K562 (cell line): ENCODE results near the gene GSTM2. TPM values are rescaled to one million over a fixed set of nuclear protein-coding genes. Genes with fewer than 3 reads are reported as not detected.

Experiments
- ATAC-seq: fragments of 200-7000 bp; cut with Tn5 transposase; 3 replicates; pipeline ENCODE4 v1.9.1; 2020; ENCODE audit warnings: moderate library complexity
- BruUV-seq: library from RNA; stranded (reverse); fragments of 400-500 nt; replicated peaks from 2 replicates; lab custom pipeline; 2021; lab: Mats Ljungman, UMichigan
- CTCF ChIA-PET: fragments of 300-600 bp; formaldehyde crosslinking; extraction: SDS; loops from one replicate; lab custom pipeline; 2021; ENCODE audit warnings: low intra/inter-chr PET ratio; lab: Yijun Ruan, JAX
- POLR2A ChIA-PET: fragments of 300-600, 350-650 bp; sonication (Branson Sonifier 250); formaldehyde crosslinking; extraction: SDS; loops from one replicate; lab custom pipeline; 2021; ENCODE audit warnings: antibody characterized with exemption, inconsistent platforms; lab: Yijun Ruan, JAX
- DNase-seq, 4 experiments: peaks; one replicate each; pipeline versions ENCODE4 v3.0.0 to v3.0.0-alpha.2; 2011 to 2018; ENCODE audit warnings: low spot score in 3 of 4, mixed read lengths in 3 of 4; ENCODE audit errors: extremely low read depth in 1 of 4
- FAIRE-seq: peaks from 2 replicates; lab custom pipeline; 2011; peaks lifted over from hg19 to GRCh38; lab: Jason Lieb, UNC
- H2AFZ ChIP-seq: 2 replicates; pipeline ENCODE4 v1.6.0; 2011; ENCODE audit warnings: low read depth, low read length, control low read depth, inconsistent platforms
- H3K27ac ChIP-seq: fragments of 200-600 bp; 3 replicates; pipeline ENCODE4 v1.8.0; 2011; ENCODE audit warnings: low read depth, mild to moderate bottlenecking, control low read depth, inconsistent platforms, low read length, moderate library complexity, mixed read lengths; ENCODE audit errors: extremely low read depth
- H3K27me3 ChIP-seq, 2 experiments: fragments of 300-600 bp in 1 of 2; 2 replicates in 1 of 2; 3 replicates in 1 of 2; pipeline versions ENCODE4 v1.6.0 to v1.8.0; 2011; ENCODE audit warnings: inconsistent platforms in 2 of 2, low read length in 2 of 2, mild to moderate bottlenecking in 1 of 2, mixed read lengths in 1 of 2, moderate library complexity in 1 of 2; ENCODE audit not compliant: control insufficient read depth in 2 of 2, insufficient read depth in 2 of 2
- H3K36me3 ChIP-seq: fragments of 300-600 bp; 3 replicates; pipeline ENCODE4 v1.8.0; 2011; ENCODE audit warnings: mild to moderate bottlenecking, low read length, inconsistent platforms; ENCODE audit not compliant: control insufficient read depth, insufficient read depth
- H3K4me1 ChIP-seq, 2 experiments: fragments of 200-600 bp in 1 of 2; replicated peaks in 1 of 2; 2 replicates in 1 of 2; 3 replicates in 1 of 2; pipeline versions ENCODE4 v1.5.1 to v1.8.0; 2011; ENCODE audit warnings: inconsistent platforms in 2 of 2, low read length in 2 of 2, mild to moderate bottlenecking in 1 of 2, mixed read lengths in 1 of 2, moderate library complexity in 1 of 2; ENCODE audit not compliant: control insufficient read depth in 2 of 2, insufficient read depth in 2 of 2
- H3K4me2 ChIP-seq: 2 replicates; pipeline ENCODE4 v1.6.1; 2011; ENCODE audit warnings: low read length, control low read depth, inconsistent platforms, mixed read lengths; ENCODE audit not compliant: insufficient read depth
- H3K4me3 ChIP-seq: fragments of 200-600 bp; sonication (generic), shearing (Covaris generic); 2 replicates; pipeline ENCODE4 v1.5.1; 2016; ENCODE audit warnings: control low read depth, inconsistent platforms
- H3K79me2 ChIP-seq: fragments of 200-600 bp; 3 replicates; pipeline ENCODE4 v1.8.0; 2011; ENCODE audit warnings: low read length, inconsistent platforms; ENCODE audit not compliant: control insufficient read depth, insufficient read depth
- H3K9ac ChIP-seq, 2 experiments: 2 replicates each; pipeline versions ENCODE4 v1.6.0 to v1.6.1; 2011; ENCODE audit warnings: low read depth in 2 of 2, low read length in 2 of 2, control low read depth in 1 of 2, inconsistent platforms in 1 of 2, mild to moderate bottlenecking in 1 of 2, mixed read lengths in 1 of 2; ENCODE audit not compliant: insufficient read depth in 1 of 2
- H3K9me1 ChIP-seq: one replicate; pipeline ENCODE4 v1.6.0; 2011; ENCODE audit warnings: inconsistent platforms, mild to moderate bottlenecking, low read length, moderate library complexity; ENCODE audit not compliant: control insufficient read depth, insufficient read depth
- H3K9me3 ChIP-seq: replicated peaks from 2 replicates; pipeline ENCODE4 v1.5.1; 2011; ENCODE audit warnings: low read depth, low read length, inconsistent platforms; ENCODE audit not compliant: control insufficient read depth, insufficient read depth
- H4K20me1 ChIP-seq: replicated peaks from 2 replicates; pipeline ENCODE4 v1.6.1; 2011; ENCODE audit warnings: low read length, inconsistent platforms, mixed read lengths; ENCODE audit not compliant: control insufficient read depth, insufficient read depth
- ATF6 ChIP-seq: sonication (generic); formaldehyde crosslinking; IDR thresholded peaks from 2 replicates; pipeline ENCODE4 v1.4.0; 2020; ENCODE audit warnings: mild to moderate bottlenecking, missing genetic modification reagents
- CBFA2T3 ChIP-seq: fragments of 450-650 bp; IDR thresholded peaks from 2 replicates; pipeline ENCODE4 v1.6.1; 2017
- COPS2 ChIP-seq: fragments of 450-650 bp; conservative IDR thresholded peaks from 2 replicates; pipeline ENCODE4 v1.6.1; 2016; ENCODE audit warnings: mild to moderate bottlenecking, moderate library complexity
- MTA1 ChIP-seq: fragments of 450-650 bp; IDR thresholded peaks from 2 replicates; pipeline ENCODE4 v1.6.1; 2017; ENCODE audit warnings: borderline replicate concordance
- MTA2 ChIP-seq: fragments of 450-650 bp; IDR thresholded peaks from 2 replicates; pipeline ENCODE4 v1.6.1; 2016; ENCODE audit warnings: low read depth
- NCOR1 ChIP-seq: fragments of 450-650 bp; IDR thresholded peaks from 2 replicates; pipeline ENCODE4 v1.6.1; 2016; ENCODE audit warnings: mild to moderate bottlenecking, moderate library complexity
- PHF21A ChIP-seq: fragments of 450-650 bp; IDR thresholded peaks from 2 replicates; pipeline ENCODE4 v1.6.1; 2017; ENCODE audit warnings: low read depth, borderline replicate concordance
- REST ChIP-seq, 2 experiments: fragments of 450-650 bp; formaldehyde crosslinking in 1 of 2; IDR thresholded peaks; 2 replicates each; pipeline versions ENCODE4 v1.4.0 to v1.6.1; 2014 to 2020; ENCODE audit warnings: mild to moderate bottlenecking in 2 of 2, borderline replicate concordance in 1 of 2, low read depth in 1 of 2
- SAP30 ChIP-seq: fragments of 200-600 bp; sonication (generic); IDR thresholded peaks from 2 replicates; pipeline ENCODE4 v1.6.1; 2012; ENCODE audit warnings: borderline replicate concordance, low read depth, mild to moderate bottlenecking, moderate library complexity, low read length, control low read depth, inconsistent platforms; ENCODE audit not compliant: insufficient read depth, poor library complexity, severe bottlenecking
- ZNF134 ChIP-seq: fragments of 250-450 bp; sonication (Bioruptor Pico); conservative IDR thresholded peaks from 2 replicates; pipeline ENCODE4 v1.4.0; 2020
- WGBS: fragments of 100-300 bp; shearing (Covaris generic); methylation state at CpG from one replicate; pipeline ENCODE4 v1.1.6; 2016; ENCODE audit warnings: low coverage, mixed read lengths; ENCODE audit not compliant: insufficient coverage; ENCODE audit errors: missing lambda C conversion rate; 5-methylcytosine and 5-hydroxymethylcytosine counted together
- in situ Hi-C: fragments of 300-500 bp; cut with MboI; formaldehyde crosslinking; loops from 4 replicates; pipeline ENCODE4 v1.15.0; 2018; ENCODE audit warnings: inconsistent platforms, mixed read lengths
- intact Hi-C: fragments of 100-400 bp; cut with micrococcal nuclease; formaldehyde crosslinking; loops from 2 replicates; pipeline ENCODE4 v1.14.2; 2022
- polyA plus RNA-seq, 8 experiments: library from polyadenylated mRNA; depleted of rRNA in 4 of 8; stranded (reverse) in 5 of 8; unstranded in 3 of 8; fragments of >200 nt; fragmentation: Nextera tagmentation in 2 of 8; fragmentation: Illumina TruSeq in 1 of 8; extraction: Ambion mirVana in 2 of 8; extraction: Trizol in 1 of 8; gene quantifications; 2 replicates each; pipeline versions ENCODE4 v1.2.1 to v1.2.3, GENCODE V29; 2011 to 2014; ENCODE audit warnings: inconsistent platforms in 1 of 8, missing spikeins in 1 of 8
- total RNA-seq, 7 experiments: library from RNA; depleted of rRNA in 6 of 7; stranded (reverse); fragments of >200 nt in 6 of 7; fragmentation: Illumina TruSeq in 2 of 7; extraction: Trizol in 2 of 7; gene quantifications; 2 replicates each; pipeline versions ENCODE4 v1.2.1 to v1.2.3, GENCODE V29; 2011 to 2021; ENCODE audit warnings: low replicate concordance in 1 of 7
- TF ChIP-seq, protein P1 (sequence below): fragments of 450-650 bp; IDR thresholded peaks from 2 replicates; pipeline ENCODE4 v1.6.1; 2016

The GSTM2 gene
- total and polyA plus RNA-seq, 9 of the 15 experiments (the other 6 are each of a cell fraction or from before 2014, with no cell fraction given), result 1.6 to 15.1 (median 6.8) TPM

GRCh38 chr1:109644670-109645069 is 23.2 kb upstream of the GSTM2 start:
- intact Hi-C loops, result loop anchor here (5.0 to 10.0 kb wide), 2 partner anchors 58 to 470 kb away; partner anchors contain the start of gene UBL4B
- no peak for TF ChIP-seq ZNF134
- TF ChIP-seq REST (IDR thresholded peaks at IDR 0.05; ENCODE audit: borderline replicate concordance), result no peak
- no peak for TF ChIP-seq REST (CRISPR knock-in tag; IDR thresholded peaks at IDR 0.05; ENCODE audit: low read depth)
- TF ChIP-seq PHF21A, result no peak
- TF ChIP-seq, protein P1, sequence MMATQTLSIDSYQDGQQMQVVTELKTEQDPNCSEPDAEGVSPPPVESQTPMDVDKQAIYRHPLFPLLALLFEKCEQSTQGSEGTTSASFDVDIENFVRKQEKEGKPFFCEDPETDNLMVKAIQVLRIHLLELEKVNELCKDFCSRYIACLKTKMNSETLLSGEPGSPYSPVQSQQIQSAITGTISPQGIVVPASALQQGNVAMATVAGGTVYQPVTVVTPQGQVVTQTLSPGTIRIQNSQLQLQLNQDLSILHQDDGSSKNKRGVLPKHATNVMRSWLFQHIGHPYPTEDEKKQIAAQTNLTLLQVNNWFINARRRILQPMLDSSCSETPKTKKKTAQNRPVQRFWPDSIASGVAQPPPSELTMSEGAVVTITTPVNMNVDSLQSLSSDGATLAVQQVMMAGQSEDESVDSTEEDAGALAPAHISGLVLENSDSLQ, result no peak
- no peak for TF ChIP-seq MTA1
- TF ChIP-seq NCOR1, result peak; percentile 32; the same call in 1 of the 2 replicates
- TF ChIP-seq MTA2, result no peak
- TF ChIP-seq ATF6 (CRISPR knock-in tag), result no peak
- no peak for TF ChIP-seq SAP30
- TF ChIP-seq CBFA2T3, result 0 out of 2 replicates have a peak, but pooled peaks have one; percentile 23
- TF ChIP-seq COPS2, result no peak

More at GRCh38 chr1:109644670-109645069, 23.2 kb upstream of the GSTM2 start:
- Histone ChIP-seq H3K9me3 (no peaks in the 10 kb centered on the region; the same call in 1 of the 2 replicates), H3K27me3 (no peaks in the 10 kb centered on the region), H2AFZ (peak overlapping the region; percentile 56), H3K9ac (no peak overlapping the region), H3K4me2 (peak overlapping the region; percentile 31), H3K4me3 (no peak overlapping the region), H4K20me1 (no peaks in the 10 kb centered on the region), H3K36me3 (no peaks in the 10 kb centered on the region), H3K4me1 (peaks cover 15 to 36% of the 10 kb centered on the region in 2 experiments; a peak in 4 of 5 replicates), H3K27ac (no peak overlapping the region), H3K9me1 (no peaks in the 10 kb centered on the region), H3K79me2 (no peaks in the 10 kb centered on the region)
- DNase-seq, result peak in 1 of 4 experiments; percentile 64
- WGBS, result 13% methylated on average over 10 of the region's 10 CpGs
- no TSS peak for BruUV-seq
- in situ Hi-C loops, result loop anchor here (5.0 to 10.0 kb wide), 3 partner anchors 128 to 370 kb away; no protein-coding TSS in a partner anchor
- CTCF ChIA-PET, result interaction anchor here (0.6 to 6.9 kb wide), 3 partner anchors 129 to 415 kb away, joined by 3 to 77 read pairs (median 15); partner anchors contain the start of gene AHCYL1
- FAIRE-seq, result no peak
- no peak for ATAC-seq
- POLR2A ChIA-PET, result interaction anchor here (1.1 kb wide), 1 partner anchor 11 kb away, joined by 3 read pairs; the partner anchor contains the start of gene GSTM4
